Measurements from ENCODE around the gene SNX20. TPM values are rescaled to one million over a fixed set of nuclear protein-coding genes. Genes with fewer than 3 reads are reported as not detected.
A peak's percentile ranks its signal among the peaks of the same experiment; 100 is the strongest.

Gene SNX20
- total RNA-seq, 4 donors from 2014 or later, result 0.78 to 1.7 (median 1.3) TPM

DNA sequence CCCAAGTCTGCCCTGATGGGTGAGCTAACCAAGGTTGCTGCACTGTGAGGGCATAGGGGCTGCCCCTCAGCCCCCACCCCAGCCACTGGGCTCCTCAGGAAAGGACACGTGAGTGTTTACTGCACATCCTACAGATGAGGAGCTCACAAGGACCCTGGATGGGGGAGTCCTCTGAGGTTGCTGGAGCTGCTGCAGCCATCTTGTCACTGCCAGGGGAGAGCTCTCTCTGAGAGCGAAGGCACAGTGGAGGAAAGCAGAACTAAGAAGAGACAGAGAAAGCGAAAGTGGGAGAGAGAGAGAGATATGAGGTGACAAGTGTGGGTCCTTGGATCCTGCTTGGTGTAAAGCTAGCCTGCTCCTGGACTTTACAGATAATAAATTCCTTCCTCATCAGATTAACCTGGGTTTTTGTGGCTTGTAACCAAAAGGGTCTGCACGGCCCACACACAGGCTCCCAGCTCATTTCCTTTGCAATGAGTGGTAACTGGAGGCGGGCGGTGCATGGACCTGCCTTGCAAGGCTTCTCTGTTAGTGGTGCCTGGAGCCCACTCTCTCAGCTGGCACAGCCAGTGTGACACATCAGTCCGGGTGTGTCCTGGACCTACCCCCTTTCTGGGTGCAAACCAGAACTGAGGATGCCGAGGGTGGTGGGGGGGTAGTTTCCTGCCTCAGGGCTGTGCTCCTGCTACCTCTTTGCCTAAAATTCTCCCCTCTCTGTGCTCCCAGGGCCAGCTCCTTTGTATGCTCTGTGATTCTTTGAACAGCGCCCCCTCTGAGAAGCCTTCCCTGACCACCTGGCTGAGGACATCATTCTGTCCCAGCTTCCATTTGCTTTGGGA is 14.2 kb downstream of the SNX20 start:
- Histone ChIP-seq H3K4me3 (replicated peaks in 1 of 3) (no peak overlapping the region), H3K36me3 (no peaks in the 10 kb centered on the region), H3K4me1 (peaks cover 3% of the 10 kb centered on the region in 2 donors), H3K27ac (no peak overlapping the region), H3K27me3 (no peaks in the 10 kb centered on the region), H3K9me3 (no peaks in the 10 kb centered on the region)
- intact Hi-C loops (cut with DNase I), result loop anchor here (5.0 to 10.0 kb wide), 2 partner anchors 455 to 642 kb away; partner anchors contain the start of gene CNEP1R1
- no peak for DNase-seq
- 81 to 88% methylated on average over 8 to 9 of the region's 9 CpGs for WGBS, 2 donors
- no peak for TF ChIP-seq POLR2A (IDR thresholded peaks at IDR 0.05)
- TF ChIP-seq, protein P1, sequence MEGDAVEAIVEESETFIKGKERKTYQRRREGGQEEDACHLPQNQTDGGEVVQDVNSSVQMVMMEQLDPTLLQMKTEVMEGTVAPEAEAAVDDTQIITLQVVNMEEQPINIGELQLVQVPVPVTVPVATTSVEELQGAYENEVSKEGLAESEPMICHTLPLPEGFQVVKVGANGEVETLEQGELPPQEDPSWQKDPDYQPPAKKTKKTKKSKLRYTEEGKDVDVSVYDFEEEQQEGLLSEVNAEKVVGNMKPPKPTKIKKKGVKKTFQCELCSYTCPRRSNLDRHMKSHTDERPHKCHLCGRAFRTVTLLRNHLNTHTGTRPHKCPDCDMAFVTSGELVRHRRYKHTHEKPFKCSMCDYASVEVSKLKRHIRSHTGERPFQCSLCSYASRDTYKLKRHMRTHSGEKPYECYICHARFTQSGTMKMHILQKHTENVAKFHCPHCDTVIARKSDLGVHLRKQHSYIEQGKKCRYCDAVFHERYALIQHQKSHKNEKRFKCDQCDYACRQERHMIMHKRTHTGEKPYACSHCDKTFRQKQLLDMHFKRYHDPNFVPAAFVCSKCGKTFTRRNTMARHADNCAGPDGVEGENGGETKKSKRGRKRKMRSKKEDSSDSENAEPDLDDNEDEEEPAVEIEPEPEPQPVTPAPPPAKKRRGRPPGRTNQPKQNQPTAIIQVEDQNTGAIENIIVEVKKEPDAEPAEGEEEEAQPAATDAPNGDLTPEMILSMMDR (IDR thresholded peaks at IDR 0.05), result no peak

DNA sequence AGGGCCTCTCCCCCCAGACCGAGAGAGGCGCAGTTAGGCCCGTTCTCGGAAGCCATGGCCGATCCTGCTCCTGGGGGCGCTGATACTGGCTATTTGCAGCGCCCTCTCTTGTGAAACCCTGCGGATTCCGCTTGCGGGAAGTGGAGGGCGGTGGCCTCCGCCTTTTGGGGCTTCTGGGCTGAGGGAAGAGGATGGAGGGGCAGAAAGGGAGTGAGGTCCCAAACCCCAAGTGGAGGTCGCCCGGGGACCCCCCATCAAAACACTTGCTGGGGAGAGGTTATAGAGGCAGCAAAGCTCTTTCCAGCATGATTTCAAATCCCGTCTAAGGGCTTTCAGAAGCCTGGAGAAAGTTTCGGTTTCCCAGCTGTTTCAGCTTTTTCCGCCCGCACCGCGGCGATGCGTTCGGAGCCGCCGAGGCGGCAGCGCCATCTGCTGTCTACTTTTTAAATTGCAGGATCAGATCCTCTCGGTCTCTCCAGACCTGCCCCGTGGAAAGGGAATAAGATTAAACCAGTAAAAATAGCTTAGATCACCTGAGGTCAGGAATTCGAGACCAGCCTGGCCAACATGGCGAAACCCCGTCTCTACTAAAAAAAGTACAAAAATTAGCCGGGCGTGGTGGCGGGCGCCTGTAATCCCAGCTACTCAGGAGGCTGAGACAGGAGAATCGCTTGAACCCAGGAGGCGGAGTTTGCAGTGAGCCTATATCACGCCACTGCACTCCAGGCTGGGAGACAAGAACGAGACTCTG is 15.8 kb downstream of the SNX20 start:
- H3K27ac ChIP-seq, result peak overlapping the region in 1 of 3 donors; percentile 25
- 16 to 18% methylated on average over 39 to 40 of the region's 40 CpGs for WGBS, 2 donors
- peak overlapping the region in 1 of 3 donors; percentile 19 for H3K4me3 ChIP-seq (replicated peaks in 1 of 3)
- H3K4me1 ChIP-seq, result peaks cover 3% of the 10 kb centered on the region in 2 donors
- no peaks in the 10 kb centered on the region for H3K9me3 ChIP-seq
- peak; percentile 66 to 79 for DNase-seq
- H3K36me3 ChIP-seq, result no peaks in the 10 kb centered on the region
- intact Hi-C loops (cut with DNase I), result loop anchor here (5.0 to 10.0 kb wide), 2 partner anchors 453 to 641 kb away; partner anchors contain the start of gene CNEP1R1
- TF ChIP-seq, protein P1 (IDR thresholded peaks at IDR 0.05), result peak; percentile 61 to 92 (median 78)
- no peak for TF ChIP-seq POLR2A (IDR thresholded peaks at IDR 0.05)
- no peaks in the 10 kb centered on the region for H3K27me3 ChIP-seq

DNA sequence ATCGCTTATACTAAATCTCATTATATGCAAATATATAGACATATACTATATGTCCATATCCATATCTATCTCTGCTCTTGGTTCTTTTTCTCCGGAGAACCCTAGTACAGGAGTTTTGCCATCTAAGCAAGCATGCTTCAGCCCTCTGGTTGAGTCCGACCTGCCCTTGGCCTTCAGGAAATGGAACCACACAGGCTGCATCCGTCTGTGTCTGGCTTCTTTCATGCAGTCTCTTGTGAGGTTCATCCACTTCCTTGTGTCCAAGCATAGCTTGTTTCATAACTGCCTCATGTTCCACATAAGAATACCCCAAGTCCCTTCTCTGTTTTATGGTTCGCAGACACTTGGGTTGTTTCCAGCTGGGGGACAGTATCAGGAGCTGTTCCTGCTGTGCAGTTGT is 16.8 kb downstream of the SNX20 start:
- no peaks in the 10 kb centered on the region for H3K9me3 ChIP-seq
- DNase-seq, result no peak
- H3K36me3 ChIP-seq, result no peaks in the 10 kb centered on the region
- H3K27me3 ChIP-seq, result no peaks in the 10 kb centered on the region
- WGBS, 2 donors, result 88 to 94% methylated on average over 5 of the region's 5 CpGs
- intact Hi-C loops (cut with DNase I), result loop anchor here (10.0 kb wide), 1 partner anchor 639 kb away; the partner anchor contains the start of gene CNEP1R1
- no peak for TF ChIP-seq POLR2A (IDR thresholded peaks at IDR 0.05)
- TF ChIP-seq, protein P1 (IDR thresholded peaks at IDR 0.05), result no peak
- H3K4me1 ChIP-seq, result peaks cover 3% of the 10 kb centered on the region in 2 donors
- H3K27ac ChIP-seq, result no peak overlapping the region
- no peak overlapping the region for H3K4me3 ChIP-seq (replicated peaks in 1 of 3)

DNA sequence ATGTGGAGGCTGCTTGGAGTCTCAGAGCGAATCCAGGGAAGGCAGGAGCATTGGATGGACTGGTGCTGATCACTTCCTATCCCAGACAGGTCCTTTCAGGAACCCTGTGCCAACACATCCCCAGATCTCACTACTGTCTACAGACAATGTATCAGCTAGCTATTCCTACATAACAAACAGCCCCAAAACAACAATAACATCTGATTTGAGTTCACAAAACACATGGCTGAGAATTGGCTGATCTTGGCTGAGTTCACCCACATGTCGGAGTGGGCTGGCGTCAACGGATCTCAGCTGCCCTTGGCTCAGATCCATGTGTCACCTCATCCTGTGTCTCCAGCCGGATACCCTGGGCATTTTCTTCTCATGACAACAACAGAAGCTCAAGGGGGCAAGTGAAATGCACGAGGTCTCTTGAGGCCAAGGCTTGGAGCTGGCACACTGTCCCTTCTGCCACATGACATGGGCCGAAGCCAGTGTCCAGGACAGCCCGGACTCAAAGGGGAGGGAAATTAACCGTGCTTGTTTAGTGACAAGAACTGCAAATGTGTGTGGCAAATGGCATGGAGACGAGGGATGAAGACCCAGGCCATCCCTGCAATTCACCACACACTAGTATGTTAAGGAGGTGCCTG is 18.7 kb downstream of the SNX20 start:
- H3K27ac ChIP-seq, result no peak overlapping the region
- intact Hi-C loops (cut with DNase I), result loop anchor here (10.0 kb wide), 1 partner anchor 638 kb away; the partner anchor contains the start of gene CNEP1R1
- TF ChIP-seq POLR2A (IDR thresholded peaks at IDR 0.05), result no peak
- TF ChIP-seq, protein P1 (IDR thresholded peaks at IDR 0.05), result no peak
- H3K9me3 ChIP-seq, result no peaks in the 10 kb centered on the region
- H3K27me3 ChIP-seq, result no peaks in the 10 kb centered on the region
- H3K4me3 ChIP-seq (replicated peaks in 1 of 3), result no peak overlapping the region
- 84 to 94% methylated on average over 10 of the region's 10 CpGs for WGBS, 2 donors
- no peak for DNase-seq
- peaks cover 3% of the 10 kb centered on the region in 2 donors for H3K4me1 ChIP-seq
- H3K36me3 ChIP-seq, result no peaks in the 10 kb centered on the region
